ENCODE results near the gene SUDS3.
A peak's percentile ranks its signal among the peaks of the same experiment; 100 is the strongest.
"Not testable (repeated sequence)": the region's sequence is repeated elsewhere in the genome, so short reads cannot be mapped to it uniquely, and the experiment has no call there.

SUDS3 gene

DNA sequence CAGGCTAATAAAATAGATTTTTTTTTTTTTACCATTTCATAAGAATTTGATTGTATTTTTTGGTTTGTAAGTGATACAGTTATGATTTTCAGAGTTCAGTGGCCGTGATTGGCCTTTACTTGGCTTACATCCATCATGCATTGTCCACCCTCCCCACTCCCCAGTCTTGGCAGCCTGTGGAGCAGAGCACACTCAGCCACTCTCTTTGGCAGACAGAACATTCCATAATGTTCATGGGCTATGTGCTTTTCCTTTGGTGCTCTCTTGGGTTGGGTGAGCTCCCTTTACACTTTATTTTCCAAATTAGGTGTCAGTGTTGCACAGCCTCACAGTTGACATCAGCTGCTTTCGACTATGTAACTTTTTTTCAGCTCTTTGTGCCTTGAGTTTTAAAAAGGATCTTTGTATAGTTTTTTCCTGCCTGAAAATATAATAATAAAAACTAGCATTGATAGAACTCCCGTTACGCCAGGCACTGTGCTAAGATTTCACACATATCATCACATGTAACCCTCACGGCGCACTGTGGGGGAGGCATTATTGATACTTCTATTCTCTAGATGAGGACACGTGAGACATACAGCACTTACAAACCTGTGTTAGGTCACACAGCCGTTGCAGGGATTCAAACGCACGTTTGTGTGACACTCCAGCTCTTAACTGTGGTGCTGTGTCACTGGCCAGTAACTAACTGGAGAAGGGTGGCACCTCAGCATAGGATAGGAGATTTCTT, 21.5 kb downstream of the SUDS3 start:
- no peak for DNase-seq (ENCODE audit: low read depth)

DNA sequence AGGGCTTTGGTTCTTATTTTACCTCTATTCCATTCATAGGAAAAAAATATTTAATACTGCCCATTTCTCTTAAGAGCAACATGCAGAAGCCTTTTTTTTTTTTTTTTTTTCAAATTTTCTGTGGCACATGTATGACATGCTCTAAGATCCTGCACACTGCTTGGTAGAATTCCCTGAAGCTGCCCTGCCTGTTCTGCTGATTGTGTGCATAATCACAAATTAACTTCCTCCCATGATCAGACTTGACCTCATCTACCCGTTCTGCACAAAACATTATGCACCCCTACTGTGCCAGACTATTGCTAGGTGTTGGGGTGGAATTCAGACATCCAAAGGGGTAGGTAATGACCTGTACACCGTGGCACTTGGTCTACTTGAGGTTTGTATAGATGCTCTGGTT, 22.2 kb downstream of the SUDS3 start:
- DNase-seq (ENCODE audit: low read depth), result no peak

DNA sequence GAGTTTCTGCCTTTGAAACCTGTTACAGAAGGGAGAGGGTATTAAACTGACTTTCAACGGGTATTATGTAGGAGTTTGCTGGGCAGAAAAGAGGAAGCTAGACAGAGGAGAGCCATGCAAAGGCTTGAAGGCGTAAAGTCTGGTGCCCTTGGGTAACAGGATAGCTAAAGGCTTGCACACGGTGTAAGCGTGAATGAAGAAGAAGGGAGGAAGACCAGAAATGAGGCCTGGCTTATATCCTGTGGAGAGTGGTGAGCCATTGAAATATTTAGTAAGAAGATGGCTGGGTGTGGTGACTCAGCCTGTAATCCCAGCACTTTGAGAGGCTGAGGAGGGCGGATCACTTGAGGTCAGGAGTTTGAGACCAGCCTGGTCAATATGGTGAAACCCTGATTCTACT, 22.6 kb downstream of the SUDS3 start:
- DNase-seq (ENCODE audit: low read depth), result no peak

DNA sequence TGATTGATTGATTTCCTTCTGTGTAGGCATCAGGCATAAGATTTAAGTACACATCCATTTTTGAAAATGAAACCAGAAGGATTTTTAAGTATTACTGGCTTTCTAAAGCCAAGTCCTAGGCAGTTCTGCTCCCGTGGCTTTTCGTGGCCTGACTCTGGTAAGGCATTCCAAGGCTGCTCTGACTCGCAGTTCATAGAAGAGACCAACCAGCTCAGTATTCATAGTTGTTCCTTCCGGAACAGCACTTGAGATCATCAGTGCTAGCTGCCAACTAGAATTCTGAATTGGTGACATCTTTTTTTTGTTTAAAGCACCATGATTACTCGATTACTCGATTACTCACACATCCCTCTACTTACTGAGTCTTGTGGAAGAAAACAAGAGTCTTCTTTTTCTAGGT, 25.9 kb downstream of the SUDS3 start:
- DNase-seq (ENCODE audit: low read depth), result no peak

DNA sequence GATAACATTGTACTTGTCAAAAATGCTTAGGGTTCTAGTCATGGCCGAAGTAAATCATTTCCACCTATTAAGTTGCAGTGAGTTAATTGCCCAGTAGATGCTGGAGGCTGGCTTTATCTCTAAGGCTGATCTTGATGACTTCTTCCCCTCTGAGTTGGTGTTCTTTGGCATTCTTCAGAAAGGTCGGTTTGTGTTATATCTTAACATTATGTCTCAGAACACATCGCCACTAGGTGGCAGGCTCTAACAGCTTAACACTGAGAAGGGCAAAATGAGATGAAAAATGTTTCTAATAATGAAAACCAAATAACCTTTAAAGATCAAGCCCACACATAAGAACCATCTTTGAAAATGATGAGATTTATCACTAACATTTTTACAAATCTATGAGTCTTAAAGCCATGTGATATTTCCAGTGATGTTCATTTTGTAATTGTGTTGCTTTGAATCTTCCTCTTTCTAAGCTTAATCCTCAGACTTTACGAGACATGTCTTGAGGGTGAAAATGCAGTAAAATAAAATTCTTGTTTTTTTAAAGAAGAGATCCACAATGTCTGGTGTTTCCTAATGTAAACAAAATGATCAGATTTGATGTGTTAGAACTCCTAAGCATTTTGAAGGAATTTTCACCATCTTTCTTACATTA, 28.6 kb downstream of the SUDS3 start:
- peak; percentile 22 for DNase-seq (ENCODE audit: low read depth)

DNA sequence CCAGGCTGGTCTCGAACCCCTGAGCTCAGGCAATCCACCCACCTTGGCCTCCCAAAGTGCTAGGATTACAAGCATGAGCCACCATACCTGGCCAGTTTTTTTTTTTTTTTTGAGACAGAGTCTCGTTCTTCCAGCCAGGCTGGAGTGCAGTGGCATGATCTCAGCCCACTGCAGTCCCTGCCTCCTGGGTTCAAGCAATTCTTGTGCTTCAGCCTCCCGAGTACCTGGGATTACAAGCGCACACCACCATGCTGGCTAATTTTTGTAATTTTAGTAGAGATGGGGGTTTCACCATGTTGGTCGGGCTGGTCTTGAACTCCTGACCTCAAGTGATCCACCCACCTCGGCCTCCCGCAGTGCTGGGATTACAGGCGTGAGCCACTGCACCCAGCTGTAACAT, 31.9 kb downstream of the SUDS3 start:
- not testable (repeated sequence) for DNase-seq (ENCODE audit: low read depth)

DNA sequence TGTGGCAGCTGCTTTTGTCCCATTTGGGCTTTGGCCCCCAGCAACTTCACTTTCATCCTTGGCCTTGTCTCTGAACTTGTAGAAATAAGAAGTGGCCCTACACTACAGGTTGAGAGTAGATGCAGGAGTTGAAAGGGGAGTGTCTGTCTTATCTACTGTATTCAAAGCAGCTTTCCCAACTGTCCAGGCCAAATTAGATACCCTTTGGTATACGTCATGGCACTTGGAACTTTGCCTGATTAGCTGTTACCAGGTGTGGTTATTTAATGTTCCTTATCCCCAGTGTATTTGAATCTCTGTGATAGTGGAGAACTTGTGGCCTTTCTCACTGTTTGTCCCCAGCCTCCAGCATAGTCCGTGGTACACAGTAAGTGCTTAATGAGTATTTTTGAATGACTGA, 33.5 kb downstream of the SUDS3 start:
- DNase-seq (ENCODE audit: low read depth), result no peak

DNA sequence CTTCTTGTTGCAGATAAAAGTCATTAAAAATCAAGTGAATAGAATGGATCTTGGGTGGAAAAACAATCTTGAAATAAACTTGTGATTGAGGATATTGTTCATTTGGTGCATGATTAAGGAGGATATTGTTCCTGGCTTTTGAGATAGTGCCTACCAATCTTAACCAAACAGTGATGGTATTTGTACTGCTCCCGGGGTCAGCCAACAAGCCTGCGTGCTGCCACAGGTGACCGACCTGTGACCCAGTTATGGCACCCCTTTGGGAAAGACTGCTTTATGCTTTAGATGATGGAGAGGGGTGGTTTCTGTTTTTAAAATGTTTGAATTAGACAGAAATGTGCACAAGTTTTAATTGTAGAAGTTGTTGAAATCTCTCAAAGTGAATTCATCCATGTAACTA, 41.6 kb downstream of the SUDS3 start:
- no peak for DNase-seq (ENCODE audit: low read depth)

DNA sequence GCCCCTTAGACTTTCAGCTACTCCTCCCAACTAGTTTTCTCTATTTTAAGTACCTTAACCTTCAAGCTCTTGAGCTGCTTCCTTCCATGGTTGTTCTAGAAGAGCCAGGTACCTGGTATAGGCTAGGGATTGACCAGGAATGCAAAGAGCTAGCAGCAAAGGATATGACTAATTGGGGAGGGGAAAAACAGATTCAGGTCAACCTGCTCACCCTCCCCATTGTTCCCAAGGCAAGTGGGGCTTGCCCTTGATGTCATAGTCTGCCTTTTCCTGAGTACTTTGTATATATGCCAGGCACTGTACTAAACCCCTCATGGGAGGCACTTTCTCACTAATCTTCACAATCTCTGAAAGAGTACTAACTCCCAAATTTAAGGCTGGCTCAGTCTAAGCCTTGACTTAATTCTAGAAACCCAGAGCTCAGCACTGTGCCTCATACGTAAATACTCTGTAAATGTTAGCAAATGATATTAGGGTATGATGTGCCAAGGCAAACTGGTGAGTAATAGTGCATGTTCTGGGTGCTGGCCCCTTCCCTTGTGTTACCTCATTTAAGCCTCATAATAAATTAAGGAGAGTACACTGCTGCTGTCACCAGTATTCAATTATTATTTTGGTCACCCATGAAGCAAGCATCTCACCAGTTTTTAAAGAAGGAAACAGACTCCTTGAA, 42.2 kb downstream of the SUDS3 start:
- no peak for DNase-seq (ENCODE audit: low read depth)

DNA sequence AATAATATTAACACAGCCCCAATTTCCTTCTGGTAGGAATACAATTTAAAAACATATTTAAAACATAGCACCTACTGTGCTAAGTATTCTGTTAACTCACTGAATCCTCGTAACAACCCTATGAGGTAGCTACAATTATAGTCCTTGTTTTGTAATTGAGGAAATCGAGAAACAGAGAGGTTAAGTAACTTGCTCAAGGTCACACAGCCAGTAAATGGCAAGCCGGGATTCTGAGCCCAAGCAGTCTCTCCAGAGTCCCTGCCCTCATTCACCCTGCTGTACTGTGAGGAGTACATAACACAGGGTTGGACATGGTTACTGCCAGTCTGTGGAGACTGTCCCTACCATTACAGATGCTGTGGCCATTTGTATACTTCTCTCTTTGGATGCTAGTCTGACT, 44.3 kb downstream of the SUDS3 start:
- no peak for DNase-seq (ENCODE audit: low read depth)

DNA sequence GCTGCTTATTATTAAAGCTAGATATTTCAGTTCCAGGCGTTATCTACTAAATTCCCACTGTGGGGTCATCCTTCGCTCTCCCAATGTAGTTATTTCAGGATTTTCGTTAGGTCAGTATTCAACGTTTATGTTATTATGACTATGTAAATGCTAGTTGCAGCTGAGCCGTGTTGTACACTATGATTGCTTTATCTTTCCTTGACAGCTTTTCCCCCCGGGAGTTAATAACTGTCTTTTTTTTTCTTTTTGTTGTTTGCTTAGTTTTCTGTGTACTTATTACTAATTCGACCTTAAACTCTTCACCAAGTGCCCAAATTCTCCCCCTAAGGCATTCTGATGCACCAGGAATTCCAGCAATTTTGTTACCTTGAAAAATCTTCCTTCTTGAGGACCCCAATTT, 48.5 kb downstream of the SUDS3 start:
- no peak for DNase-seq (ENCODE audit: low read depth)

DNA sequence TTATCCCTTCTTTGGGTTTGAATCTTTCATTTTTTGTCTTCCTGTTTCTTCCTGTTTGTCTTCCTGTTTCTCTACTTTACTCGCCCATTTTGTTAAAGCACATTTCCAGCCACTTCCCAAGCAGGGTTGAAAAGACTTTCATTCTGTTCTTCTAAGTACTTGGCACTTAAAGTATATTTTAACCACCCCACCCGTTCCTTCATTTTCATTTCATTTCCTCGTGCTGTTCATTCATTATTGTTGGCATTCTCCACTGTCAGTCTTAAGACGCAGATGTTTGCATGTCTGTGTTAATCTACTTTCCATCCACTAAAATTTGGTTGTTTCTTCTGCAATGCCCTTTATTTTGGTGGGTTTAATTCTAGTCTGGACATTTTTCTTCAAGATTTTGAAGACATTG, 49.0 kb downstream of the SUDS3 start:
- DNase-seq (ENCODE audit: low read depth), result no peak

DNA sequence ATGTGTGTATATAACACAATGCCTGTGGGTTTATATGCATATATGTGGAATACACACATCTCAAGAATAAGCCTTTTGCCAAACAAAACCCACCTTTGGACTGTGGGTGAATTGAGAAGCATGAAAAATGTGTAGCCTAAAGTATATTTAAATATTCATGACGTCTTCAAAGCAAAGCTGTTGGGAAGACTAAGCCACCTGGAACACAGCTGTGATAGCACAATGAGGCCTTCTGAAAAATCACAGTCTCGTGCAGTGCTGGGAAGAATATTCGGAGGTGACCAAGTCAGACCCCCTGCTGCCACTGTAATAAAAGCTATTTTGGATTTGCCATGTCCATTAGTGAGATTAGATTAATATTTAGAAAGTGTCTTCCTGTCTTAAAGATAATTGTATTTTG, 51.5 kb downstream of the SUDS3 start:
- DNase-seq (ENCODE audit: low read depth), result no peak

DNA sequence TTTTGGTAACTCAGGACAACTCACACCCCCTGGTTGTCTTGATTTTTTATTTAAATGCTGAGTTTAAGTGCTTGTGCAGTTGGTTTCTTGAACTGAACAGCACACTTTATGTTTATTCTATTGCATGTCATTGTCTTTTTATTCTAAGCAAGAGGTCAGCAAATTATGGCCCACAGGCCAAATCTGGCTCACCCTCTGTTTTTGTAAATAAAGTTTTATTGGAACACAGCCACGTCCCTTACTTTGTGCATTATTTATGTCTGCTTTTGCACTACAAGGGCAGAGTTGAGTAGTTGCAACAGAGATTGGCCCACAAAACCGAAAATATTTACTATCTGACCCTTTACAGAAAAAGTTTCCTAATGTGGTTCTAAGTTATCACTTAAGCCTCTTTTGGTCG, 52.3 kb downstream of the SUDS3 start:
- DNase-seq (ENCODE audit: low read depth), result no peak

DNA sequence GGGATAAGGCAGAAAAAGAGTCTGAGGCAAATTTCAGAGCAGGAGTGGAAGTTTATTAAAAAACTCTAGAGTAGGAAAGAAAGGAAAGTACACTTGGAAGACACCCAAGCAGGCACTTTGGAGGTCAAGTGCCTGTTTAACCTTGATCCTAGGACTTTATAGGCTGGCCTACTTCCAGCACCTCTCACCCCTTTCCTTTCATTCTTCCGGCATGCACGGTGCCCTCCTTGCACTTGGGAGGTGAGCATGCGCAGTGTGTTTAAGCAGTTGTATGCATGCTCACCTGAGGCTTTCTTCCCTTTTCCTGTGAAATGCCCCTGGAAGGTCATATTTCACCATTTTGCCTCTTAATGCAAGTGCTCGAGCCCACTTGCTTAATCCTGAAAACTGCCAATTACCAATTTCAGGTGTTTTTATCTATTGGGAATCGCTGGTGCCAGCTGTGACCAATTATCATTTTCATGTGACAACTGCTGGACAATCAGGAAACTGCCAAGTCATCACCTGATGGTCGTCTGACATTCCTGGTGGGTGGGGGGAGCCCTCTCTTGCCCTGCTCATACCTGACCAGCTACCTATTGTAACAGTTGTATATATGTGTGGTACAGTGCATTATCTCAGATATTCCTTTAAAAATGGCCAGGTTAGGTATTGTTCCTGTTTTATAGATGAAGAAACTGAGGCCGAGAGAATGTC, 53.5 kb downstream of the SUDS3 start:
- DNase-seq (ENCODE audit: low read depth), result no peak

DNA sequence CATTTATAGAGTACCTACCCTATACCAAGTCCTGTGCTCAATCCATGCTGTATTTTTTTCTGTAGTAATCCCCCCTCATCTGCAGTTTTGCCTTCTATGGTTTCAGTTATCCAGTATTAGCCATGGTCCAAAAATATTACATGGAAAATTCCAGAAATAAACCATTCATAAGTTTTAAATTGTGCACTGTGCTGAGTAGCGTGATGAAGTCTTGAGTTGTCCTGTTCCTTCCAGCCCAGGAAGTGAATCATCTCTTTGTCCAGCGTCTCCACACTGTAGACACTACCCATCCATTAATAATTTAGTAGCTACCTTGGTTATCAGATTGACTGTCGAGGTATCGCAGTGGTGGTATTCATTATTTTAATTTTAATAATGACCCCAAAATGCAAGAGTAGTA, 54.2 kb downstream of the SUDS3 start:
- no peak for DNase-seq (ENCODE audit: low read depth)

DNA sequence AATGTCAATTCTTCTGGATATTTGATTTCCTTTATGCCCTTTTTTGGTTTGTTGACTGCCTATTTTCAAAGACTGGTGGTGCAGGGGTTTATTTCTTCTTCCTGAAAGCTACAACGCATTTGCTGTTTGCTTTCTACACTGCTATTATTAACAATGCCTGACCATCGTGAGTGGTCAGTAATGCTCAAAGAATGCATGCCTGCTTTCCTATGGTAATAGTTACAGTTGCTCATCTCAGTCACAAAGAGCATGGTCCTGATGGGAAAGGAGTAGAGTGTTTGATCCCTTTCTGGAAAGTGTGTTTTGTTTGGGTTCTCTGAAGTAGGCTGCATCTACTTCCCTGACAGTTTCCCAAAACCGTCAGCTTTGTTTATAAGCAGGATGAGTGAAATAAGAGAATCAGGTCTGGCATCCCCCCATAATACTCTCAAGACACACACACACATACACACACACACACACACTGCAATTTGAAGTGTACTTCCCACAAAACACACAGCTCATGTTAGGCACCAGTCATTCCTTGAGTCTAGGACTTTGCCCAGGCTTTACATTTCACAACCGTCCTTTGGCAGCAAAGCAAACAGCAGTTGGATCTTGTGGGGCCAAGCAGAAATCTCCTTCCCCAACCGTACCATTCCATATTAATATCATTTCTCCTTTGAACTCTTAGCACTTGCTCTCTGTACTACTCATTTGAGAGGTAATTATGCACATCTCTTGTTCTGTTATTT, 56.6 kb downstream of the SUDS3 start:
- DNase-seq (ENCODE audit: low read depth), result no peak

DNA sequence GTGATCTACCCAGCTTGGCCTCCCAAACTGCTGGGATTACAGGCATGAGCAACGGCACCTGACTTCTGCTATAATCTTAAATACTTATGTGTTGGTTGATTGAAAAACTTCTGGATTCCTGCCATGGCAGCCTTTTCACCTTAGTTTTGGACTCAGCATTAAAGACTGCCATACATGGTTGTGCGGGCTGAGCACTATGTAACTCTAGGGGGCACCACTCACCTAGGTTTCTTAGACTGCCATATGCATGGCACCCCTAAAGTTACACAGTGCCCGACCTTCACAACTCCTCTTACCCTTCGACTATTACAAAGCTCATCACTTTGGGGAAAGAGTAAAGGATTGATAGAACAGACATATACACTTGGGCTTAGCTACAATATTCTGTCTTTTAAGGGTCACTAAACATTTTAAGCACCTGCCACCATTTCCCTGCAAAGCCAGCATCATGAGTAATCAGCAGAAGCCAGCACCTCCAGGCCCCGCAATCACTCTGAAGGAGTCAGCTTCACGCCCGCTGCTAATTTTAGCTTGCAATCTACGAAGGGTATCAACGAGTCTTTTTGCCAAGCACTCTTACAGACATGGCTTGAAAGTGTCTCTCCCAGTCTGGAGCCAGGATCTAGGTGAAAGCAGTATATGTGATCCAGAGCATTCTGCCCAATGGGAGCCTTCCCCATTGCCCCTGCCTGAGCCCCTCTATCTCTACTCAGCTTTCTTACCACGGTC, 59.8 kb downstream of the SUDS3 start:
- DNase-seq (ENCODE audit: low read depth), result no peak

DNA sequence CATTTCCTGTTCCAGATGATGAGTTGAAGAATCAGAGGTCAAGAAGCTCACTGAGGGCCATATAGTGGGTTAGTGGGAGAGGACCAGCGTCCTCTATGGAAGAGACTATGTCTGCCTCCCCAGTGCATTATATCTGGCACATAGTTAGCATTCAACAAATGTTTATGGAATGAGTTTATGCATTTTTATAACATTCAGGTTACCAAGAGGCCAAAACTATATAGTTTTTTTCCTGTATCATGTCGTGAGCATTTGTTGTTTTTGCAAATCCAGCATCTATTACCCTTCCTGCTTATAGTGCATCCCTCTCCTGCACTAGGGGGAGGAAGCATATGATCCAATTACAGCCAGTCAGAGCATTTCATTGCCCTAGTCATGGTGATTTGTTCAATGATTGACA, 60.6 kb downstream of the SUDS3 start:
- no peak for DNase-seq (ENCODE audit: low read depth)

DNA sequence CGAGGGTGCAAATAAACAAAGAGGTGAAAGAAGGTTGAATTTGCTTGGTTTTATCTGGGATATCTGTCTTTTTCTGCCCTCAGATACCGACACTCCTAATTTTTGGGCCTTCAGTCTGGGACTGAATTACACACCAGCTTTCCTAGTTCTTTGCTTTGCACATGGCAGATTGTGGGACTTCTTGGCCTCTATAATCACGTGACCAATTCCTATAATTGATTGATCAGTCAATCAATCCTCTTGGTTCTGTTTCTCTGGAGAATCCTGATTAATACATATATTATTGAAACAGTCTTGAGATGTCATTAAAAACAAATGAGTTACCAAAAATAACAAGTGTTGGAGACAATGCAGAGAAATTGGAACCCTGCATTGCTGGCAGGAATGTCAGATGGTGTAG, 62.7 kb downstream of the SUDS3 start:
- DNase-seq (ENCODE audit: low read depth), result no peak

DNA sequence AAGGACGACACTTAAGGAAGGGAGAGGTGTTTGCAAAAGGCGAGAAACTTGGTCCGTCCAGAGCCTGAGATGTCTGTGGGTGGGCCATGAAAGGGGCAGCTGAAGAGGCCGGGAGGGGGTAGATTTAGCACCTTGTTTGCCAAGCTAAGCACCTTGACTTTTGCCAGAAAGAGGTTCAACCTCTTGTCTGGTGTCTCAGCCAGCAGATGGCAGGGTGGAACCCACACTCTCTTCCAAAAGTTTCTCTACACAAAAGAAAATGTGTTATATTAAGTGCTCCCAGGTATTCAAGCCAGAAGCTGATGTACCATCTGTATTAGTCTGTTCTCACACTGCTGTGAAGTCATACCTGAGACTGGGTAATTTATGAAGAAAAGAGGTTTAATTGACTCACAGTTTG, 69.9 kb downstream of the SUDS3 start:
- no peak for DNase-seq (ENCODE audit: low read depth)

DNA sequence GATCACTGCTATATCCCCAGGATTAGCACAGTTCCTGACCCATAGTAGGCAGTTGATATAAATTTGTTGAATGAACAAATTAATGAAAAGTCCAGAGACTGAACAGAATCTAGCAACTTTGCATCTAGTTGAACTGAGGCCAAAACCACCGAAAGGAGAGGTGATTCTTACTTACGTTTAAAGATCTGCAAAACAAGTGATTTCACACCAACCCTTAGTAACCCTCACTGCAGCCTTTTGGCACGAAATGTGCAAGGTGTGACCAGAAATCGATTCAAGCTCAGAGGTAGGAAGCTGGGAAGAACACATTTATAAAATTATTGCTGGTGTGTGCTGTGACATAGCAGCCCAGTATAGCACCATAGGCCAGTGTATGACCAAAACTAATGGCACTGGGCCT, 70.8 kb downstream of the SUDS3 start:
- no peak for DNase-seq (ENCODE audit: low read depth)
